DND-41 (cell line): ENCODE data around the gene TEX19.

Experiments used
- ATAC-seq: fragments of 200-7000 bp; cut with Tn5 transposase; 3 replicates; pipeline ENCODE4 v1.9.1; 2021; ENCODE audit warnings: low read depth; ENCODE audit not compliant: insufficient read depth
- DNase-seq: peaks from one replicate; pipeline ENCODE4 v3.0.0-alpha.2; 2020
- H2AFZ ChIP-seq: 2 replicates; pipeline ENCODE4 v1.6.0; 2012; ENCODE audit warnings: low read depth, low read length
- H3K27ac ChIP-seq: 2 replicates; pipeline ENCODE4 v1.5.1; 2012; ENCODE audit warnings: low read length, inconsistent platforms
- H3K27me3 ChIP-seq: fragments of 200-600 bp; sonication (generic); 2 replicates; pipeline ENCODE4 v1.6.0; 2012; ENCODE audit warnings: low read length, mild to moderate bottlenecking, inconsistent platforms; ENCODE audit not compliant: insufficient read depth, poor library complexity
- H3K36me3 ChIP-seq: 2 replicates; pipeline ENCODE4 v1.5.1; 2012; ENCODE audit warnings: low read length, inconsistent platforms; ENCODE audit not compliant: insufficient read depth
- H3K4me1 ChIP-seq: 2 replicates; pipeline ENCODE4 v1.5.1; 2012; ENCODE audit warnings: mild to moderate bottlenecking, low read length; ENCODE audit not compliant: insufficient read depth
- H3K4me2 ChIP-seq: 2 replicates; pipeline ENCODE4 v1.6.0; 2012; ENCODE audit warnings: mild to moderate bottlenecking, moderate library complexity, low read length, inconsistent platforms; ENCODE audit not compliant: insufficient read depth
- H3K4me3 ChIP-seq, 2 experiments: fragments of 200-600 bp in 1 of 2; shearing (Covaris generic) in 1 of 2; 2 replicates each; pipeline ENCODE4 v1.5.1; 2012 to 2016; ENCODE audit warnings: inconsistent platforms in 2 of 2, low read length in 2 of 2, mild to moderate bottlenecking in 2 of 2, low read depth in 1 of 2, moderate library complexity in 1 of 2
- H3K79me2 ChIP-seq: 2 replicates; pipeline ENCODE4 v1.6.0; 2012; ENCODE audit warnings: low read length, inconsistent platforms; ENCODE audit not compliant: insufficient read depth
- H3K9ac ChIP-seq: 2 replicates; pipeline ENCODE4 v1.6.0; 2012; ENCODE audit warnings: low read depth, mild to moderate bottlenecking, inconsistent platforms, low read length, moderate library complexity
- H3K9me3 ChIP-seq: 2 replicates; pipeline ENCODE4 v1.5.1; 2012; ENCODE audit warnings: low read length, moderate library complexity, mild to moderate bottlenecking, inconsistent platforms; ENCODE audit not compliant: insufficient read depth, severe bottlenecking
- H4K20me1 ChIP-seq: 2 replicates; pipeline ENCODE4 v1.6.0; 2012; ENCODE audit warnings: low read length; ENCODE audit not compliant: insufficient read depth
- CTCF ChIP-seq: IDR thresholded peaks from 2 replicates; pipeline ENCODE4 v1.5.1; 2012; ENCODE audit warnings: borderline replicate concordance, low read length, moderate library complexity, mild to moderate bottlenecking; ENCODE audit not compliant: poor library complexity, severe bottlenecking; ENCODE audit errors: extremely low read depth
- EZH2 ChIP-seq: IDR thresholded peaks from 3 replicates; pipeline ENCODE4 v1.6.1; 2012; ENCODE audit warnings: borderline replicate concordance, low read depth, mild to moderate bottlenecking, moderate library complexity, low read length, inconsistent platforms; ENCODE audit not compliant: severe bottlenecking

The TEX19 gene

GRCh38 chr17:82412535-82413520, 53.8 kb downstream of the TEX19 start:
- Histone ChIP-seq H3K4me3 (no peak overlapping the region), H3K9me3 (no peaks in the 10 kb centered on the region), H2AFZ (no peak overlapping the region), H3K27me3 (no peaks in the 10 kb centered on the region), H3K9ac (no peak overlapping the region), H3K27ac (no peak overlapping the region), H3K36me3 (peaks cover 20% of the 10 kb centered on the region), H3K4me1 (peaks cover 19% of the 10 kb centered on the region), H3K79me2 (peaks cover 34% of the 10 kb centered on the region), H4K20me1 (peaks cover 21% of the 10 kb centered on the region), H3K4me2 (no peak overlapping the region)
- DNase-seq (no peak), ATAC-seq (no peak)
- TF ChIP-seq CTCF (no peak), EZH2 (no peak)
